Endothelial cell (in vitro differentiated cells): Measurements from ENCODE around the gene DENND1A. TPM values are rescaled to one million over a fixed set of nuclear protein-coding genes. Genes with fewer than 3 reads are reported as not detected.

ENCODE experiments used
- DNase-seq: peaks from one replicate; pipeline ENCODE4 v3.0.0; 2021; ENCODE audit warnings: low spot score
- H3K27ac Mint-ChIP-seq: one replicate; pipeline ENCODE4 v1.8.0; 2021; ENCODE audit warnings: mixed read lengths, inconsistent platforms; ENCODE audit not compliant: unreplicated experiment
- H3K27me3 Mint-ChIP-seq: one replicate; pipeline ENCODE4 v1.8.0; 2021; ENCODE audit warnings: mild to moderate bottlenecking, moderate library complexity, mixed read lengths, inconsistent platforms; ENCODE audit not compliant: unreplicated experiment
- H3K36me3 Mint-ChIP-seq: one replicate; pipeline ENCODE4 v1.8.0; 2021; ENCODE audit warnings: mild to moderate bottlenecking, low read depth, mixed read lengths, inconsistent platforms; ENCODE audit not compliant: unreplicated experiment
- H3K4me1 Mint-ChIP-seq: one replicate; pipeline ENCODE4 v1.8.0; 2021; ENCODE audit warnings: mild to moderate bottlenecking, mixed read lengths, inconsistent platforms; ENCODE audit not compliant: unreplicated experiment
- H3K4me3 Mint-ChIP-seq: one replicate; pipeline ENCODE4 v1.8.0; 2021; ENCODE audit warnings: mild to moderate bottlenecking, mixed read lengths, inconsistent platforms; ENCODE audit not compliant: unreplicated experiment
- H3K9me3 Mint-ChIP-seq: one replicate; pipeline ENCODE4 v1.8.0; 2021; ENCODE audit warnings: mixed read lengths, inconsistent platforms; ENCODE audit not compliant: unreplicated experiment
- CTCF ChIP-seq: fragments of 200-600 bp; sonication (generic); IDR thresholded peaks from one replicate; pipeline ENCODE4 v1.5.0; 2021; ENCODE audit warnings: antibody characterized with exemption; ENCODE audit not compliant: unreplicated experiment
- total RNA-seq: library from RNA; stranded (reverse); fragmentation: NEBNext Ultra II Directional; extraction: Animal tissue kit (Norgen Biotek cat#: 25700); gene quantifications from one replicate; pipeline ENCODE4 v1.2.1, GENCODE V29; 2021; ENCODE audit not compliant: unreplicated experiment

Gene DENND1A
- total RNA-seq, 1 donor from 2014 or later = 14.1 TPM

GRCh38 chr9:123517512-123517911 lies 412.4 kb downstream of the DENND1A start:
- Mint-ChIP-seq H3K27me3 (no peaks in the 10 kb centered on the region), H3K27ac (no peak overlapping the region), H3K4me3 (no peak overlapping the region), H3K36me3 (no peaks in the 10 kb centered on the region), H3K9me3 (no peaks in the 10 kb centered on the region), H3K4me1 (no peaks in the 10 kb centered on the region)
- no peak for TF ChIP-seq CTCF
- no peak for DNase-seq

GRCh38 chr9:123514766-123515165 lies 415.2 kb downstream of the DENND1A start:
- Mint-ChIP-seq H3K4me1 (no peaks in the 10 kb centered on the region), H3K9me3 (no peaks in the 10 kb centered on the region), H3K36me3 (peaks cover 4% of the 10 kb centered on the region), H3K27me3 (peaks cover 2% of the 10 kb centered on the region), H3K4me3 (no peak overlapping the region), H3K27ac (no peak overlapping the region)
- DNase-seq = no peak
- no peak for TF ChIP-seq CTCF

GRCh38 chr9:123513554-123513953 lies 416.4 kb downstream of the DENND1A start:
- TF ChIP-seq CTCF = no peak
- Mint-ChIP-seq H3K4me3 (no peak overlapping the region), H3K27me3 (peaks cover 2% of the 10 kb centered on the region), H3K36me3 (peaks cover 5% of the 10 kb centered on the region), H3K9me3 (no peaks in the 10 kb centered on the region), H3K4me1 (no peaks in the 10 kb centered on the region), H3K27ac (no peak overlapping the region)
- no peak for DNase-seq

GRCh38 chr9:123511326-123512277 lies 418.3 kb downstream of the DENND1A start:
- H3K27ac Mint-ChIP-seq = no peak overlapping the region
- no peak for TF ChIP-seq CTCF
- peaks cover 2% of the 10 kb centered on the region for H3K27me3 Mint-ChIP-seq
- H3K4me3 Mint-ChIP-seq = no peak overlapping the region
- no peak for DNase-seq
- peaks cover 5% of the 10 kb centered on the region for H3K36me3 Mint-ChIP-seq
- no peaks in the 10 kb centered on the region for H3K4me1 Mint-ChIP-seq
- H3K9me3 Mint-ChIP-seq = no peaks in the 10 kb centered on the region

GRCh38 chr9:123509646-123510045 lies 420.3 kb downstream of the DENND1A start:
- no peak for DNase-seq
- H3K9me3 Mint-ChIP-seq = no peaks in the 10 kb centered on the region
- H3K27me3 Mint-ChIP-seq = peaks cover 2% of the 10 kb centered on the region
- H3K27ac Mint-ChIP-seq = no peak overlapping the region
- no peak for TF ChIP-seq CTCF
- H3K4me3 Mint-ChIP-seq = no peak overlapping the region
- H3K36me3 Mint-ChIP-seq = peaks cover 5% of the 10 kb centered on the region
- H3K4me1 Mint-ChIP-seq = no peaks in the 10 kb centered on the region
